Peyer's patch (tissue), 4 donors: ENCODE measurements around the gene PPFIBP2.

ENCODE experiments used
- CTCF ChIP-seq, 6 experiments: fragments of 450-650 bp in 4 of 6; fragments of 200-600 bp in 2 of 6; sonication (generic) in 1 of 6; IDR thresholded peaks; one replicate each; pipeline ENCODE4 v1.5.1; 2017 to 2019; ENCODE audit warnings: antibody characterized with exemption in 6 of 6, mild to moderate bottlenecking in 3 of 6, moderate library complexity in 1 of 6
- POLR2A ChIP-seq, 2 donors: fragments of 450-650 bp; IDR thresholded peaks; one replicate each; pipeline ENCODE4 v1.5.1; 2017; ENCODE audit warnings: antibody characterized with exemption in 2 of 2, mild to moderate bottlenecking in 2 of 2, moderate library complexity in 2 of 2

GRCh38 chr11:7589861-7590260 is 76.1 kb downstream of the PPFIBP2 start:
- TF ChIP-seq CTCF (IDR thresholded peaks at IDR 0.05) = no peak
- TF ChIP-seq POLR2A (IDR thresholded peaks at IDR 0.05) = no peak
